AG04450 (cell line): ENCODE measurements around the gene PADI6. TPM values are rescaled to one million over a fixed set of nuclear protein-coding genes. Genes with fewer than 3 reads are reported as not detected.
"Not testable (repeated sequence)": the region's sequence is repeated elsewhere in the genome, so short reads cannot be mapped to it uniquely, and the experiment has no call there.

Source experiments
- CTCF ChIA-PET: fragments of 300-600, 350-600 bp; formaldehyde crosslinking; extraction: SDS; loops from one replicate; lab custom pipeline; 2022; ENCODE audit warnings: antibody characterized with exemption, inconsistent platforms; lab: Charles Lee
- POLR2A ChIA-PET: fragments of 350-600 bp; formaldehyde crosslinking; extraction: SDS; loops from one replicate; lab custom pipeline; 2021; ENCODE audit warnings: antibody characterized with exemption, inconsistent platforms; lab: Yijun Ruan, JAX
- DNase-seq: peaks from one replicate; pipeline ENCODE4 v3.0.0-alpha.2; 2011; ENCODE audit warnings: low read depth, low spot score
- H3K27ac ChIP-seq: one replicate; pipeline ENCODE4 v1.5.1; 2012; ENCODE audit warnings: low read depth, low read length, control low read depth
- H3K27me3 ChIP-seq: one replicate; pipeline ENCODE4 v1.6.0; 2012; ENCODE audit warnings: low read length; ENCODE audit not compliant: control insufficient read depth, insufficient read depth
- H3K4me3 ChIP-seq: 2 replicates; pipeline ENCODE4 v1.5.1; 2011; ENCODE audit warnings: mild to moderate bottlenecking, low read depth, low read length, control low read depth
- H3K9me3 ChIP-seq: 2 replicates; pipeline ENCODE4 v1.5.1; 2012; ENCODE audit warnings: low read length; ENCODE audit not compliant: control insufficient read depth, insufficient read depth
- CTCF ChIP-seq: IDR thresholded peaks from 2 replicates; pipeline ENCODE4 v1.5.1; 2011; ENCODE audit warnings: low read depth, low read length, control low read depth, inconsistent platforms
- polyA plus RNA-seq: library from polyadenylated mRNA; depleted of rRNA; stranded (reverse); fragments of >200 nt; gene quantifications from 2 replicates; pipeline ENCODE4 v1.2.3, GENCODE V29; 2011

PADI6 gene
- polyA plus RNA-seq, 1 experiment = not detected

GRCh38 chr1:17342014-17342441 lies 30.0 kb upstream of the PADI6 start:
- ChIA-PET POLR2A (no interaction called here), CTCF (no interaction called here)
- Histone ChIP-seq H3K4me3 (no peak overlapping the region), H3K27ac (no peak overlapping the region), H3K27me3 (peaks cover 17% of the 10 kb centered on the region), H3K9me3 (no peaks in the 10 kb centered on the region; the same call in 1 of the 2 replicates)
- DNase-seq = no peak
- TF ChIP-seq CTCF = no peak

GRCh38 chr1:17345506-17345905 lies 26.5 kb upstream of the PADI6 start:
- DNase-seq, H3K27ac ChIP-seq, POLR2A ChIA-PET, CTCF ChIA-PET, H3K9me3 ChIP-seq, H3K4me3 ChIP-seq, H3K27me3 ChIP-seq: not testable (repeated sequence)

GRCh38 chr1:17346046-17346789 lies 25.8 kb upstream of the PADI6 start:
- Histone ChIP-seq H3K27ac (no peak overlapping the region), H3K27me3 (peaks cover 3% of the 10 kb centered on the region), H3K9me3 (no peaks in the 10 kb centered on the region; the same call in 1 of the 2 replicates), H3K4me3 (no peak overlapping the region)
- ChIA-PET POLR2A (no interaction called here), CTCF (no interaction called here)
- no peak for TF ChIP-seq CTCF
- DNase-seq = no peak

DNA sequence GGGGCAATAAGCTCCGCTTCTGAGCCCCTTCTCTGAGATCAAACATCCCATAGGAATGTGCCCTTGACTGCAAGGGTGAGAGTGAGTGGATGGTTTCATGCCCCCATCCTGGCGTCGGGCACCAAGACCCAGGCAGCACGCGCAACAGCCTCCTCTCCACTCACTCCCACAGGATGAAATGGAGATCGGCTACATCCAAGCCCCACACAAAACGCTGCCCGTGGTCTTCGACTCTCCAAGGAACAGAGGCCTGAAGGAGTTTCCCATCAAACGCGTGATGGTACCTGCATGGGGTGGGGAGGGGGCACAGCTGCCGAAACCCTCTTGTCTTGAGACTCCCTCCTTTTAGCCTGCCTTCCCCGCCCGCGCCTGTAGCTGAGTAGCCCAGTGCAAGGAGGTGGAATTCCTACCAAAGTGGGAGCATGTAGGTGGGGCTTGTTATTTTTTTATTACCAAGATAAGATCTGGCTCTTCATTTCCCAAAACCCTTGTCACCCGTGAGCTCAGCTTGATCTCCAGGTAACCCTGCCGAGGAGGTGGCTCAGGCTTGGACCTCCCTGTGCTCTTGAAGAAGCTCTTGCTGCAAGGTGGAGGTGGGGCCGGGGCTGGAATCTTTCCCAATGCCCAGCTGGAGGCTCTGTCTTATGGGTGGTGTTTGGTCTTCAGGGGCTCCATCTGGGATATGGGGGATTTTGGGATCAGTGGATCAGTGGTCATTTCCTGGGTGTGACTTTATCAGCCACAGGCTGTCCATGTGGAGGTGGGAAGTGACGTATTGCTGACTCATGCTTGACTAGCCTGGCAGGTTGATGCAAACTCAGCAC lies 24.0 kb upstream of the PADI6 start:
- Histone ChIP-seq H3K4me3 (no peak overlapping the region), H3K27me3 (peaks cover 5% of the 10 kb centered on the region), H3K9me3 (no peaks in the 10 kb centered on the region; the same call in 1 of the 2 replicates), H3K27ac (no peak overlapping the region)
- no peak for DNase-seq
- ChIA-PET POLR2A (no interaction called here), CTCF (no interaction called here)
- no peak for TF ChIP-seq CTCF

- no peak overlapping the region for H3K27ac ChIP-seq
- no peaks in the 10 kb centered on the region; the same call in 1 of the 2 replicates for H3K9me3 ChIP-seq
- ChIA-PET CTCF (no interaction called here), POLR2A (no interaction called here)
- no peak for TF ChIP-seq CTCF
- no peak overlapping the region for H3K4me3 ChIP-seq
- DNase-seq = no peak
- H3K27me3 ChIP-seq = peaks cover 10% of the 10 kb centered on the region
Measured at GRCh38 chr1:17348593-17349234, 23.3 kb upstream of the PADI6 start.
